Smooth muscle cell (in vitro differentiated cells): ENCODE data around the gene GPR34. TPM values are rescaled to one million over a fixed set of nuclear protein-coding genes. Genes with fewer than 3 reads are reported as not detected.

Experiments used
- DNase-seq: peaks from one replicate; lab custom pipeline; 2025; ENCODE audit not compliant: unreplicated experiment; lab: John Stamatoyannopoulos, UW
- H2AFZ ChIP-seq: fragments of 200-600 bp; sonication (generic); 2 replicates; pipeline ENCODE4 v1.6.0; 2016; ENCODE audit warnings: antibody characterized with exemption, low read depth, mild to moderate bottlenecking
- H3F3A ChIP-seq: fragments of 200-600 bp; sonication (generic); 2 replicates; pipeline ENCODE4 v1.6.0; 2017; ENCODE audit warnings: antibody characterized with exemption, low read depth
- H3K27ac ChIP-seq: fragments of 200-600 bp; sonication (generic); 2 replicates; pipeline ENCODE4 v1.5.1; 2016; ENCODE audit warnings: low read depth, mild to moderate bottlenecking
- H3K27me3 ChIP-seq: fragments of 200-600 bp; sonication (generic); 2 replicates; pipeline ENCODE4 v1.6.1; 2016; ENCODE audit warnings: low read depth, mild to moderate bottlenecking
- H3K36me3 ChIP-seq: fragments of 200-600 bp; sonication (generic); 2 replicates; pipeline ENCODE4 v1.5.1; 2016; ENCODE audit warnings: low read depth
- H3K4me1 ChIP-seq: fragments of 200-600 bp; sonication (generic); 2 replicates; pipeline ENCODE4 v1.5.1; 2016; ENCODE audit warnings: low read depth
- H3K4me2 ChIP-seq: fragments of 200-600 bp; sonication (generic); 2 replicates; pipeline ENCODE4 v1.6.0; 2016; ENCODE audit warnings: mild to moderate bottlenecking
- H3K4me3 ChIP-seq: fragments of 200-600 bp; sonication (generic); 2 replicates; pipeline ENCODE4 v1.5.1; 2016; ENCODE audit warnings: mild to moderate bottlenecking
- H3K79me2 ChIP-seq: fragments of 200-600 bp; sonication (generic); 2 replicates; pipeline ENCODE4 v1.6.0; 2016; ENCODE audit warnings: low read depth, mild to moderate bottlenecking
- H3K9ac ChIP-seq: fragments of 200-600 bp; sonication (generic); 2 replicates; pipeline ENCODE4 v1.6.0; 2016; ENCODE audit warnings: low read depth
- H3K9me3 ChIP-seq: fragments of 200-600 bp; sonication (generic); replicated peaks from 2 replicates; pipeline ENCODE4 v1.5.1; 2016; ENCODE audit warnings: low read depth
- H4K20me1 ChIP-seq: fragments of 200-600 bp; sonication (generic); 2 replicates; pipeline ENCODE4 v1.6.0; 2016; ENCODE audit warnings: low read depth
- CTCF ChIP-seq: fragments of 200-600 bp; sonication (generic); IDR thresholded peaks from 2 replicates; pipeline ENCODE4 v1.5.1; 2017; ENCODE audit warnings: borderline replicate concordance, mild to moderate bottlenecking, antibody characterized with exemption; ENCODE audit not compliant: insufficient read depth, poor library complexity, severe bottlenecking
- WGBS: methylation state at CpG from one replicate; pipeline ENCODE4 v1.1.7; 2016; ENCODE audit warnings: low lambda C conversion rate; 5-methylcytosine and 5-hydroxymethylcytosine counted together
- polyA plus RNA-seq: library from polyadenylated mRNA; unstranded; fragments of >200 nt; fragmentation: Nextera tagmentation; extraction: Ambion mirVana; gene quantifications from 2 replicates; pipeline ENCODE4 v1.2.1, GENCODE V29; 2016
- total RNA-seq: library from RNA; depleted of rRNA; stranded (reverse); fragments of >200 nt; gene quantifications from 2 replicates; pipeline ENCODE4 v1.2.3, GENCODE V29; 2014

Gene GPR34
- total and polyA plus RNA-seq, 2 experiments from 2014 or later: 0.31 to 2.2 TPM

GRCh38 chrX:41723826-41724225 lies 35.1 kb downstream of the GPR34 start, which contains the start of gene GPR82:
TSS of gene GPR82 (plus strand) at chrX:41724181. CDS start at chrX:41727027, 2,846 bp downstream.
- TF ChIP-seq CTCF: no peak
- H3F3A ChIP-seq: no peaks in the 10 kb centered on the region
- WGBS: 65% methylated on average over 2 of the region's 2 CpGs

GRCh38 chrX:41728125-41728524 lies 39.4 kb downstream of the GPR34 start:
- Histone ChIP-seq H3K4me3 (no peak overlapping the region), H3K9ac (no peak overlapping the region), H3F3A (no peaks in the 10 kb centered on the region), H3K27me3 (no peaks in the 10 kb centered on the region), H3K27ac (no peak overlapping the region), H3K79me2 (no peaks in the 10 kb centered on the region), H3K4me1 (no peaks in the 10 kb centered on the region), H2AFZ (no peak overlapping the region), H3K36me3 (no peaks in the 10 kb centered on the region), H3K4me2 (no peak overlapping the region), H4K20me1 (no peaks in the 10 kb centered on the region), H3K9me3 (no peaks in the 10 kb centered on the region)
- TF ChIP-seq CTCF: no peak
- 62% methylated on average over 3 of the region's 3 CpGs for WGBS
- no peak for DNase-seq

More at GRCh38 chrX:41723826-41724225, 35.1 kb downstream of the GPR34 start, which contains the start of gene GPR82:
- H3K9ac ChIP-seq: no peak within 1 kb of the TSS
- no peaks in the 10 kb centered on the region for H4K20me1 ChIP-seq
- no peaks in the 10 kb centered on the region for H3K27me3 ChIP-seq
- no peak within 1 kb of the TSS for H3K4me2 ChIP-seq
- H2AFZ ChIP-seq: no peak within 1 kb of the TSS
- H3K9me3 ChIP-seq: no peaks in the 10 kb centered on the region
- H3K4me3 ChIP-seq: no peak within 1 kb of the TSS
- H3K4me1 ChIP-seq: peaks cover 15% of the 10 kb centered on the region
- no peaks in the 10 kb centered on the region for H3K36me3 ChIP-seq
- no peaks in the 10 kb centered on the region for H3K79me2 ChIP-seq
- no peak for DNase-seq
- no peak within 1 kb of the TSS for H3K27ac ChIP-seq

GRCh38 chrX:41730081-41730480 lies 41.3 kb downstream of the GPR34 start:
- 47% methylated on average over 2 of the region's 2 CpGs for WGBS
- Histone ChIP-seq H3K4me2 (no peak overlapping the region), H4K20me1 (no peaks in the 10 kb centered on the region), H3K4me1 (peaks cover 3% of the 10 kb centered on the region), H3K79me2 (no peaks in the 10 kb centered on the region), H3K9ac (no peak overlapping the region), H3K9me3 (no peaks in the 10 kb centered on the region), H3K4me3 (no peak overlapping the region), H3F3A (no peaks in the 10 kb centered on the region), H3K27ac (no peak overlapping the region), H2AFZ (no peak overlapping the region), H3K36me3 (no peaks in the 10 kb centered on the region), H3K27me3 (no peaks in the 10 kb centered on the region)
- no peak for TF ChIP-seq CTCF
- DNase-seq: no peak

- TF ChIP-seq CTCF: no peak
- H4K20me1 ChIP-seq: no peaks in the 10 kb centered on the region
- no peak overlapping the region for H2AFZ ChIP-seq
- H3K4me2 ChIP-seq: no peak overlapping the region
- no peak overlapping the region for H3K27ac ChIP-seq
- H3K27me3 ChIP-seq: no peaks in the 10 kb centered on the region
- peaks cover 4% of the 10 kb centered on the region for H3K9me3 ChIP-seq
- no peaks in the 10 kb centered on the region for H3K36me3 ChIP-seq
- H3K4me1 ChIP-seq: peaks cover 3% of the 10 kb centered on the region
- H3K4me3 ChIP-seq: no peak overlapping the region
- DNase-seq: no peak
- no peaks in the 10 kb centered on the region for H3F3A ChIP-seq
- no peaks in the 10 kb centered on the region for H3K79me2 ChIP-seq
- no peak overlapping the region for H3K9ac ChIP-seq
- WGBS: 75% methylated on average over 2 of the region's 2 CpGs
These were observed 43.5 kb downstream of the GPR34 start for GRCh38 chrX:41732260-41732659.
